Esophagus squamous epithelium (tissue), 4 donors: ENCODE data around the gene SIAH3.

Experiments used
- CTCF ChIP-seq, 6 experiments: fragments of 450-650 bp in 4 of 6; fragments of 200-600 bp in 2 of 6; sonication (generic) in 2 of 6; IDR thresholded peaks; one replicate each; pipeline ENCODE4 v1.5.1; 2016 to 2019; ENCODE audit warnings: antibody characterized with exemption in 6 of 6, mild to moderate bottlenecking in 4 of 6, moderate library complexity in 4 of 6
- POLR2A ChIP-seq, 4 donors: fragments of 450-650 bp; IDR thresholded peaks; one replicate each; pipeline ENCODE4 v1.6.1; 2017; ENCODE audit warnings: antibody characterized with exemption in 4 of 4, mild to moderate bottlenecking in 4 of 4, moderate library complexity in 3 of 4

GRCh38 chr13:45878966-45879365 is 27.4 kb upstream of the SIAH3 start:
- TF ChIP-seq CTCF (IDR thresholded peaks at IDR 0.05) (no peak), POLR2A (IDR thresholded peaks at IDR 0.05) (no peak)
